CD4-positive, alpha-beta T cell treated with Interleukin-15 for 4 hours (primary cell): ENCODE data around the gene MTA1.

Experiments used
- DNase-seq: peaks from one replicate; pipeline ENCODE4 v3.0.0-alpha.2; 2020; ENCODE audit warnings: low spot score

Gene MTA1

GRCh38 chr14:105487986-105488777 lies 68.6 kb downstream of the MTA1 start:
- peak; percentile 50 for DNase-seq

- DNase-seq: no peak
Observed at GRCh38 chr14:105488781-105489541, 69.3 kb downstream of the MTA1 start.

GRCh38 chr14:105489542-105490266 lies 70.1 kb downstream of the MTA1 start:
- peak; percentile 87 for DNase-seq

GRCh38 chr14:105490267-105490571 lies 70.6 kb downstream of the MTA1 start:
- no peak for DNase-seq

- DNase-seq: peak; percentile 99
Observed at GRCh38 chr14:105490572-105491365, 71.1 kb downstream of the MTA1 start, which contains the start of gene TEDC1. TSS of gene TEDC1 (plus strand) at chr14:105491246. CDS start at chr14:105491376, 130 bp downstream.

GRCh38 chr14:105491366-105491973 lies 71.8 kb downstream of the MTA1 start:
- DNase-seq: peak; percentile 88

DNA sequence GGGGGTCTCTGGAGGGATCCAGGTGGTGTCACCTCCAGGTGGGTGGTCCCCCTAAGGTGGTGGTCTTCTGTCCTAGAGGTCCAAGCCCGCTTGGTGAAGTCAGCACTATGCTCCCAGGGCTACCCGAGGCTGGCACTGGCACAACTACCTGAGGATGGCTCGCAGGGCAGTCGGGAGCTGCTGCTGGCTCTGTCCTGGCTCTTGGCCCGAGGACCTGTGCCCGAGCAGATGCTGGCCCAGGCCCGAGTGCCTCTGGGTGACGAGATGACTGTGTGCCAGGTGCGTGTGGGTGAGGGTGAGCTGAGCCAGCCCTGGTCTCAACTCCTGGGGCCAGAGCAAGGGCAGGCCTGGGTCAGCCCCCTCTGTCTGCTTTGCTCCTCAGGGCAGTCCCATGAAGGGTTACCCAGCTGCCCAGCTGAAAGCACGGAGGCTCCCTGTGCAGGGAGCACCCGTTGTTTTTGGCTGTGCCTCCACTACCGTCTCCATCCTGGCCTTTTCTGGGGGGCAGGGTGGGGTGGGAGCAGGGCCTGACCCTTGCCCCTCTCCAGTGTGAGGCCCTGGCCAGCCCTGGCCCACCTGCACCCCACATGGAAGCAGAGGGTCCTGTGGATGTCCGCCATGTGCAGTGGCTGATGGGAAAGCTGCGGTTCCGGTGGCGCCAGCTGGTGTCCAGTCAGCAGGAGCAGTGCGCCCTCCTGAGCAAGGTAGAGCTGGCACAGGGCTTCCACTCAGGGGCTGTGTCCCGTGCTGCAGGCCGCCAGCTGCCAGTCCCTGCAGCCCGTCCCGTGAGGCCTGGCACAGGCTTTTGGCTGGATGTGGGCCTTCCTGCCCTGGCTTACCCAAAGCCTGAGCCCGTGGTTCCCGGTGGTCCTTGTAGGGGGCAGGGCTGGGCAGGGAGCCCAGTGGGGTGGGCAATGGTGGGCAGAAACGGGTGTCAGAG lies 72.7 kb downstream of the MTA1 start:
- DNase-seq: no peak

DNA sequence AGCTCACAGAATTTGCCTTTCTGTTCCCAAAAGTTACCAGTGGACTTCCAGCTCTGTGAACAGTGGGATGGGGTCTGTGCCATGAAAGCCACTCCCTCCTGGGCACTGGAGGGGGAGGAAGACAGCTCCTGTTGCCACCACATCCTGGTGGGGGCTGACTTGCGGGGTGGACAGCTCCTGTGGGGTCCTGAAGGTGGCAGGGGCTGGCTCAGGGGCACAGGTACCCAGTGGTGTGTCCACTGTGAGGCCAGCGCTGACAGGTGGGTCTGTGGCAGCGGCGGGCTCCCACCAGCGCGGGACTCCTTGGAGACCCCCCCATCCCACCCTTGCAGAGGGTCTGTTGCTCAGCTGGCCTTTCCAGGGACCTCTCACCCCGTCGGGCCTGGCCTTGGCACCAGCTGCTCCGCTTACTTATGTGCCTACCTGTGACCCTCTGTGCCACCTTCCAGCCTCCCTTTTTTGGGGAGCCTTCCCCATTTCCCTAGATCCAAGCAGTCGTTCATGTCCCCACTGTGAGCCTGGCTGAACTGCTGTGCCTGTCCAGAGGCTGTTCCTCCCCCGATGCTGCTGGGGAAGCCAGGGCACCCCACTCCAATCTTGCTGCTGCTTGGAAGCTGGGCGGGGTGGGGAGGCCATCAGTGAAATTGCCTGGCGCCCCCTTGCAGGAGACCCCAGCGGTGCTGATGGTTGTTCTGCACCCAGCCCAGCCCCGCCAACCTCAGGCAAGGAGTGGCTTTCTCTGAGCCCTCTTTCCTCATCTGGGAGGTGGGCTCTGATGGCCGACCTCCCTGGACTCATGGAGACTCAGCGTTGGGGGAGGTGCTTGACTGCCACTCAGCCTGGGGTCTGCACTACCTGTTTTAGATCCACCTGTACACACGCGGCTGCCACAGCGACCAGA lies 73.6 kb downstream of the MTA1 start:
- no peak for DNase-seq

DNA sequence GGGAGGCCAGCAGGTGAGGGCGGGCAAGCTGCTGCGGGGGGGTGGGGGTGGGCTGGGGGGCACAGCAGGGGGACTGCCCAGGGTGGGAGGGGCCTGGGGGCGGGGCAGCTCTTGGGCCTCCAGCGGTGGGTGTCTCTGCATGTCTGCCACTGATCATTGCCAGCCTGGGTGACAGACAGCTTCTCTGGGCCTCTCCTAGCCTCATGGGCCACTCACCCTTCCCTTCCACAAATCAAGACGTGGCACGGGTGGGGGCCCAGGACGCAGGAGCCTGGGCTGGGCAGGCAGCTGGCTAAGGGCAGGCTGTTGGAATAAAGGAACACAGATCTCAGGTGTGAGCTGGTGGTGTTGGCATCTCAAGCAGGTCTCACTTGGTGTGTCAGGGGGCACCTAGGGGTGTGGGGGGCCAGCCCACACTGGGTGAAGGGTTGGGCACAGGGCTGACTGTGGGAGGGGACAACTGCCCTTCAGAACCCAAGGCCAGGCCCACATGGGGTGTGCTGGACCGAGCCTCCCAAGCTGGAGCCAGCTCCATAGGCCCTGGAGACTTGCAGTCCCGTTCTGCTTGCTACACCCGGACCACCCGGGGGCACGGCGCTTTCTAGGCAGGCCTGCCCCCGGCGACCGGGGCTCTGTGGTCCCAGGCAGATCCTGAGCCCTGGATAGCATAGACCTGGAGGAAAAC lies 74.4 kb downstream of the MTA1 start:
- no peak for DNase-seq

DNA sequence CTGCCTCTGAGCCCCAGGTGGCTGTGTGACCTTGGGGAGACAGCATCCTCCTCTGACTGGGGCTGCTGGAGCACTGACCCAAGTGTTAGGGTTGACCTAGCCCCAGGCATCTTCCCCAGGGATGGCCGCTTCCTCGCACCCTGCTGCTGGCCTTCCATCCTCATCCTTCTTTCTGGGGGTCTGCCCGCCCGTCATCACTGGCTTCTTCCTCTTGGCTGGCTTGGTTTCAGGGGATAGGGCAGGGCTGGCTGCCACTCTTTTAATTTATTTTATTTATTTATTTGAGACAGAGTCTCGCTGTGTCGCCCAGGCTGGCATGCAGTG lies 74.9 kb downstream of the MTA1 start:
- DNase-seq: no peak

GRCh38 chr14:105495101-105495989 lies 75.7 kb downstream of the MTA1 start:
- DNase-seq: no peak

DNA sequence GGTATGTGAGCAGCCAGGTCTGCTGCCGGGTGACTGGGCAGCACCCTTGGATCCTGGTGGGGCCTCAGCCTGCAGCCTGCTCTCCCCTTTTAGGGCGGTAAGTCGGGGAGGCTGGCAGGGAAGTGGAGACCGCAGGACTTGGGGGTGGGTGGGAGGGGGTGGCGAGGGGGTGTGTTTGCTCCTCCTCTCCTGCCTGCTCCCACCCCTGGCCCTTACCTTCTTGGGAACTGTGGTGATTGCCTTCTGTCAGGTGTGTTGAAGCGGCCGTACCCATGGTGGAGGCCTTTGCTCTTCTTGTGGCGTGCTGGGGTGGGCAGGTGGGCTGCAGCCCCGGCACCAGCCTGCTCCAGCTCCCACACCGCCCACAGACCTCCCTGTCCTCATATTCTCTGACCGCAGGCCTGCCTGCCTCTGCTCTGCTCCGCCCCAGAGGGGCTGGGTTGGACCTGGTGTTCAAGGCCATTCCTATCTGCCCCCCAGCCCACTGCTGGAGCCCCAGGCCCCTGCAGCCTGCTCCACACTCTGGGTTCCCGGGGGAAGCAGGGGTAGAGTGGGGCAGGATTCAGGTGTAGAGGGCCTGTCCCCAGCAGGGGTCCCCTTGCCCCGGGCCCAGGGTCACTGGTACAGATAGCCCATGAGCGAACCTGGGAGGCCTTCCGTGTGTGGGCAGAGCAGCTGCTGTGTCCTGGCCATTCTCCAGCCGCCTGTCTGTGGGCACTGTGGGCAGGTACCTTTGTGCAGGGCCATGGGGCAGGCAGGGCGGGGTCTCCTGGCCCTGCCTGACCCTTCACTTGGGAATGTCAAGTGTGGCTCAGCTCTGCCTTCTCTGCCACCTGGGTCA lies 76.6 kb downstream of the MTA1 start:
- no peak for DNase-seq

GRCh38 chr14:105496831-105497591 lies 77.4 kb downstream of the MTA1 start:
- DNase-seq: no peak

GRCh38 chr14:105497671-105498429 lies 78.2 kb downstream of the MTA1 start:
- DNase-seq: no peak
